SK-N-SH (cell line): ENCODE data around the gene ARHGEF40. TPM values are rescaled to one million over a fixed set of nuclear protein-coding genes. Genes with fewer than 3 reads are reported as not detected.

Experiments
- CTCF ChIA-PET: fragments of 300-600, 350-600 bp; formaldehyde crosslinking; extraction: SDS; loops from one replicate; lab custom pipeline; 2021; lab: Yijun Ruan, JAX
- POLR2A ChIA-PET: fragments of 350-600 bp; sonication (Branson Sonifier 250); formaldehyde crosslinking; extraction: SDS; loops from one replicate; lab custom pipeline; 2020; ENCODE audit warnings: antibody characterized with exemption, inconsistent platforms; lab: Yijun Ruan, JAX
- DNase-seq: peaks from one replicate; pipeline ENCODE4 v3.0.0; 2012
- H2AFZ ChIP-seq: fragments of 200-600 bp; sonication (generic); 2 replicates; pipeline ENCODE4 v1.8.1; 2016; ENCODE audit warnings: antibody characterized with exemption, mild to moderate bottlenecking, low read depth
- H3F3A ChIP-seq: fragments of 200-600 bp; sonication (generic); replicated peaks from 2 replicates; pipeline ENCODE3; 2016; ENCODE audit warnings: antibody characterized with exemption, mild to moderate bottlenecking; ENCODE audit not compliant: insufficient read depth
- H3K27ac ChIP-seq, 2 experiments: fragments of 200-500 bp in 1 of 2; fragments of 200-600 bp in 1 of 2; sonication (Bioruptor generic) in 1 of 2; sonication (generic), shearing (Covaris generic) in 1 of 2; 2 replicates each; pipeline versions ENCODE4 v1.5.1 to v1.6.1; 2014 to 2016; ENCODE audit warnings: low read depth in 2 of 2, inconsistent platforms in 1 of 2, low read length in 1 of 2, mild to moderate bottlenecking in 1 of 2, mixed read lengths in 1 of 2
- H3K27me3 ChIP-seq: fragments of 200-600 bp; sonication (generic), shearing (Covaris generic); 2 replicates; pipeline ENCODE4 v1.6.1; 2016; ENCODE audit warnings: mixed run types; ENCODE audit not compliant: insufficient read depth
- H3K36me3 ChIP-seq, 2 experiments: fragments of 200-500 bp in 1 of 2; fragments of 200-600 bp in 1 of 2; sonication (Bioruptor generic) in 1 of 2; sonication (generic) in 1 of 2; replicated peaks in 1 of 2; 2 replicates each; pipeline versions ENCODE3 to v1.5.1; 2014 to 2016; ENCODE audit warnings: low read length in 1 of 2, mild to moderate bottlenecking in 1 of 2; ENCODE audit not compliant: insufficient read depth in 2 of 2, control insufficient read depth in 1 of 2
- H3K4me1 ChIP-seq, 2 experiments: fragments of 200-500 bp in 1 of 2; fragments of 200-600 bp in 1 of 2; sonication (Bioruptor generic) in 1 of 2; sonication (generic), shearing (Covaris generic) in 1 of 2; 2 replicates each; pipeline versions ENCODE4 v1.5.1 to v1.6.1; 2014 to 2016; ENCODE audit warnings: low read depth in 1 of 2, low read length in 1 of 2, mixed run types in 1 of 2; ENCODE audit not compliant: insufficient read depth in 2 of 2, control insufficient read depth in 1 of 2
- H3K4me2 ChIP-seq: fragments of 200-600 bp; sonication (generic), shearing (Covaris generic); 2 replicates; pipeline ENCODE4 v1.6.1; 2017; ENCODE audit warnings: mixed run types
- H3K4me3 ChIP-seq, 2 experiments: fragments of 200-500 bp in 1 of 2; fragments of 200-600 bp in 1 of 2; sonication (Bioruptor generic) in 1 of 2; sonication (generic), shearing (Covaris generic) in 1 of 2; 2 replicates each; pipeline versions ENCODE4 v1.5.1 to v1.8.1; 2014 to 2016; ENCODE audit warnings: low read depth in 2 of 2, inconsistent platforms in 1 of 2, low read length in 1 of 2, mild to moderate bottlenecking in 1 of 2, mixed read lengths in 1 of 2, moderate library complexity in 1 of 2
- H3K79me2 ChIP-seq: fragments of 200-600 bp; sonication (generic); 2 replicates; pipeline ENCODE4 v1.8.1; 2017; ENCODE audit warnings: mild to moderate bottlenecking; ENCODE audit not compliant: insufficient read depth
- H3K9ac ChIP-seq: fragments of 200-600 bp; sonication (generic); 2 replicates; pipeline ENCODE4 v1.6.1; 2017; ENCODE audit warnings: mixed run types
- H3K9me2 ChIP-seq: fragments of 200-600 bp; sonication (generic); 2 replicates; pipeline ENCODE4 v1.6.1; 2017; ENCODE audit warnings: mixed run types
- H3K9me3 ChIP-seq: fragments of 200-600 bp; sonication (generic); 2 replicates; pipeline ENCODE4 v1.6.1; 2017; ENCODE audit warnings: mixed run types, mild to moderate bottlenecking, moderate library complexity
- H4K20me1 ChIP-seq: fragments of 200-600 bp; sonication (generic); 2 replicates; pipeline ENCODE4 v1.6.1; 2017; ENCODE audit warnings: mild to moderate bottlenecking, mixed run types; ENCODE audit not compliant: insufficient read depth
- ELF1 ChIP-seq: IDR thresholded peaks from 2 replicates; pipeline ENCODE4 v1.4.0; 2012
- EP300 ChIP-seq, 2 experiments: IDR thresholded peaks; 2 replicates each; pipeline versions ENCODE4 v1.4.0 to v1.6.1; 2012; ENCODE audit warnings: borderline replicate concordance in 1 of 2, low read depth in 1 of 2, low read length in 1 of 2
- FOSL2 ChIP-seq: IDR thresholded peaks from 2 replicates; pipeline ENCODE4 v1.4.0; 2012; ENCODE audit warnings: low read depth, mild to moderate bottlenecking, moderate library complexity, borderline replicate concordance
- FOXJ3 ChIP-seq: sonication (generic); formaldehyde crosslinking; IDR thresholded peaks from 2 replicates; pipeline ENCODE4 v1.5.1; 2020; ENCODE audit warnings: mild to moderate bottlenecking, missing genetic modification reagents
- GATA2 ChIP-seq: sonication (generic); formaldehyde crosslinking; IDR thresholded peaks from 2 replicates; pipeline ENCODE4 v1.5.0; 2020; ENCODE audit warnings: mild to moderate bottlenecking, missing genetic modification reagents
- JUND ChIP-seq: IDR thresholded peaks from 2 replicates; pipeline ENCODE4 v1.4.0; 2012
- MEF2A ChIP-seq: IDR thresholded peaks from 2 replicates; pipeline ENCODE4 v1.4.0; 2012; ENCODE audit warnings: low read depth, borderline replicate concordance
- MXI1 ChIP-seq: IDR thresholded peaks from 2 replicates; pipeline ENCODE4 v1.6.1; 2012; ENCODE audit warnings: mild to moderate bottlenecking, low read depth, low read length, improper control_type of control experiment
- NFIC ChIP-seq: IDR thresholded peaks from 2 replicates; pipeline ENCODE4 v1.4.0; 2012; ENCODE audit warnings: borderline replicate concordance
- POLR2AphosphoS5 ChIP-seq: IDR thresholded peaks from 2 replicates; pipeline ENCODE4 v1.6.1; 2012; ENCODE audit warnings: low read depth, low read length
- RAD21 ChIP-seq: IDR thresholded peaks from 2 replicates; pipeline ENCODE4 v1.6.1; 2012; ENCODE audit warnings: mild to moderate bottlenecking, low read length
- RFX5 ChIP-seq: IDR thresholded peaks from 2 replicates; pipeline ENCODE4 v1.6.1; 2012; ENCODE audit warnings: mild to moderate bottlenecking, improper control_type of control experiment, low read length
- RXRA ChIP-seq: IDR thresholded peaks from 2 replicates; pipeline ENCODE4 v1.4.0; 2012; ENCODE audit warnings: low read depth, mild to moderate bottlenecking, borderline replicate concordance
- SIN3A ChIP-seq: IDR thresholded peaks from 2 replicates; pipeline ENCODE4 v1.6.1; 2012; ENCODE audit warnings: low read depth, mild to moderate bottlenecking, low read length, moderate library complexity, borderline replicate concordance
- SMC3 ChIP-seq: IDR thresholded peaks from 2 replicates; pipeline ENCODE4 v1.6.1; 2012; ENCODE audit warnings: low read depth, low read length, improper control_type of control experiment
- TCF12 ChIP-seq: IDR thresholded peaks from 2 replicates; pipeline ENCODE4 v1.4.0; 2012
- TEAD4 ChIP-seq: IDR thresholded peaks from 2 replicates; pipeline ENCODE4 v1.4.0; 2012; ENCODE audit warnings: mild to moderate bottlenecking, borderline replicate concordance; ENCODE audit not compliant: insufficient read depth
- WGBS: methylation state at CpG from one replicate; pipeline ENCODE4 v1.1.6; 2017; ENCODE audit warnings: low lambda C conversion rate; 5-methylcytosine and 5-hydroxymethylcytosine counted together
- polyA plus RNA-seq, 3 experiments: library from polyadenylated mRNA; depleted of rRNA; stranded (reverse); fragments of >200 nt; gene quantifications; 2 replicates each; pipeline ENCODE4 v1.2.3, GENCODE V29; 2012
- TF ChIP-seq, protein P1 (sequence below): fragments of 200-600 bp; sonication (generic); IDR thresholded peaks from 2 replicates; pipeline ENCODE4 v1.6.1; 2017; ENCODE audit warnings: antibody characterized with exemption, mild to moderate bottlenecking, moderate library complexity
- TF ChIP-seq, protein P2 (sequence below): fragments of 150-350 bp; IDR thresholded peaks from 2 replicates; pipeline ENCODE4 v1.6.1; 2016; ENCODE audit warnings: mild to moderate bottlenecking, low read depth, low read length
- TF ChIP-seq, protein P3 (sequence below): IDR thresholded peaks from 2 replicates; pipeline ENCODE4 v1.4.0; 2012; ENCODE audit warnings: low read depth
- TF ChIP-seq, protein P4 (sequence below): IDR thresholded peaks from 2 replicates; pipeline ENCODE4; 2012

The ARHGEF40 gene
- polyA plus RNA-seq, 1 of the 3 experiments (the other 2 are of a cell fraction) = 58.8 TPM

DNA sequence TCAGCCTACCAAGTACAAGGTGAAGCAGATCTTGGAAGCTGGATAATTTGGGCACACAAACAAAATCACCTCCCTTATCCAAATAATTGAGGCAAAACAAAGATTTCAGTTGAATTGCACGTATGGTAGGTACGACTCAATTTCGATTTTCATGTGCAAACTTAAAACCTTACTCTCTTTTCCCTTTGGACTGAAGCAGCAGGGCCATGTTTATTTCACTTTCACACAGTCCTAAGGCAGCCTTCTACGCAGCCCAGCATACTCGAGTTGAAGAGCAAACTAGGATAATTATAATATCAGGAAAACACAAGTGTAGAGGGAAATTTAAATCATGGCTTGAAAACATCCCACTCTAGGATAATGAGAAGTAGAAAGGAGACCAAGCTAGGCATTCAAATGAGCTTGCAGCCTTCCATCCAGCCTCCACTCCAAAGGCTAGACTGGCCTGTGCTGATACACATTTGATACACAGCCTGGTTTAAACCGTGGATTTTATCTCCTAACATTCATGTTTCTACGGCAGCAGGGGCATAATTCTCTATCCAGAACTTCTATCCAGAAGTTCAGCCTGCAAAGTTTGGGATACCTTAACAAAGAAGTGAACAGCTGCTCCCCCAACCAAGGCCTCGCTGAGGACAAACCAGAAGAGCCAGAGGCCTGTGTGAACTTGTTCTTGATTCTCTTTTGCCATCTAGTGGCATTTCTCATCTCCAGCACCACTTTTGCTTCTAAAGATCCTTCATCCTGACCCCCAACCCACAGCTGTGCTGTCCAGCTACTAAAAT is 30.3 kb upstream of the ARHGEF40 start:
- CTCF ChIA-PET = interaction anchor here (0.6 to 7.0 kb wide), 29 partner anchors 9 to 696 kb away, joined by 3 to 248 read pairs (median 6); partner anchors contain the start of genes ARHGEF40, NDRG2, PARP2 and SLC39A2
- no peak overlapping the region; a peak in 1 of 4 replicates for H3K4me3 ChIP-seq
- peak; percentile 56 for DNase-seq
- H3F3A ChIP-seq = no peaks in the 10 kb centered on the region
- no peak overlapping the region for H2AFZ ChIP-seq
- POLR2A ChIA-PET = interaction anchor here (0.7 to 2.2 kb wide), 2 partner anchors 25 to 32 kb away, joined by 3 to 9 read pairs; no protein-coding TSS in a partner anchor
- H3K9ac ChIP-seq = no peak overlapping the region
- H3K79me2 ChIP-seq = no peaks in the 10 kb centered on the region
- H4K20me1 ChIP-seq = no peaks in the 10 kb centered on the region
- TF ChIP-seq, protein P1, sequence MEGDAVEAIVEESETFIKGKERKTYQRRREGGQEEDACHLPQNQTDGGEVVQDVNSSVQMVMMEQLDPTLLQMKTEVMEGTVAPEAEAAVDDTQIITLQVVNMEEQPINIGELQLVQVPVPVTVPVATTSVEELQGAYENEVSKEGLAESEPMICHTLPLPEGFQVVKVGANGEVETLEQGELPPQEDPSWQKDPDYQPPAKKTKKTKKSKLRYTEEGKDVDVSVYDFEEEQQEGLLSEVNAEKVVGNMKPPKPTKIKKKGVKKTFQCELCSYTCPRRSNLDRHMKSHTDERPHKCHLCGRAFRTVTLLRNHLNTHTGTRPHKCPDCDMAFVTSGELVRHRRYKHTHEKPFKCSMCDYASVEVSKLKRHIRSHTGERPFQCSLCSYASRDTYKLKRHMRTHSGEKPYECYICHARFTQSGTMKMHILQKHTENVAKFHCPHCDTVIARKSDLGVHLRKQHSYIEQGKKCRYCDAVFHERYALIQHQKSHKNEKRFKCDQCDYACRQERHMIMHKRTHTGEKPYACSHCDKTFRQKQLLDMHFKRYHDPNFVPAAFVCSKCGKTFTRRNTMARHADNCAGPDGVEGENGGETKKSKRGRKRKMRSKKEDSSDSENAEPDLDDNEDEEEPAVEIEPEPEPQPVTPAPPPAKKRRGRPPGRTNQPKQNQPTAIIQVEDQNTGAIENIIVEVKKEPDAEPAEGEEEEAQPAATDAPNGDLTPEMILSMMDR = peak; percentile 67
- no peak for TF ChIP-seq MEF2A
- peak; percentile 74 for TF ChIP-seq SMC3
- TF ChIP-seq, protein P2, sequence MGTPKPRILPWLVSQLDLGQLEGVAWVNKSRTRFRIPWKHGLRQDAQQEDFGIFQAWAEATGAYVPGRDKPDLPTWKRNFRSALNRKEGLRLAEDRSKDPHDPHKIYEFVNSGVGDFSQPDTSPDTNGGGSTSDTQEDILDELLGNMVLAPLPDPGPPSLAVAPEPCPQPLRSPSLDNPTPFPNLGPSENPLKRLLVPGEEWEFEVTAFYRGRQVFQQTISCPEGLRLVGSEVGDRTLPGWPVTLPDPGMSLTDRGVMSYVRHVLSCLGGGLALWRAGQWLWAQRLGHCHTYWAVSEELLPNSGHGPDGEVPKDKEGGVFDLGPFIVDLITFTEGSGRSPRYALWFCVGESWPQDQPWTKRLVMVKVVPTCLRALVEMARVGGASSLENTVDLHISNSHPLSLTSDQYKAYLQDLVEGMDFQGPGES = no peak
- peak; percentile 86 for TF ChIP-seq RAD21
- H3K9me3 ChIP-seq = no peaks in the 10 kb centered on the region
- no peaks in the 10 kb centered on the region for H3K9me2 ChIP-seq
- no peak overlapping the region for H3K27ac ChIP-seq
- peaks cover 13 to 20% of the 10 kb centered on the region in 2 experiments; a peak in 3 of 4 replicates for H3K4me1 ChIP-seq
- WGBS = 67% methylated on average over 7 of the region's 8 CpGs
- H3K36me3 ChIP-seq = no peaks in the 10 kb centered on the region
- no peaks in the 10 kb centered on the region; the same call in 1 of the 2 replicates for H3K27me3 ChIP-seq
- H3K4me2 ChIP-seq = no peak overlapping the region

DNA sequence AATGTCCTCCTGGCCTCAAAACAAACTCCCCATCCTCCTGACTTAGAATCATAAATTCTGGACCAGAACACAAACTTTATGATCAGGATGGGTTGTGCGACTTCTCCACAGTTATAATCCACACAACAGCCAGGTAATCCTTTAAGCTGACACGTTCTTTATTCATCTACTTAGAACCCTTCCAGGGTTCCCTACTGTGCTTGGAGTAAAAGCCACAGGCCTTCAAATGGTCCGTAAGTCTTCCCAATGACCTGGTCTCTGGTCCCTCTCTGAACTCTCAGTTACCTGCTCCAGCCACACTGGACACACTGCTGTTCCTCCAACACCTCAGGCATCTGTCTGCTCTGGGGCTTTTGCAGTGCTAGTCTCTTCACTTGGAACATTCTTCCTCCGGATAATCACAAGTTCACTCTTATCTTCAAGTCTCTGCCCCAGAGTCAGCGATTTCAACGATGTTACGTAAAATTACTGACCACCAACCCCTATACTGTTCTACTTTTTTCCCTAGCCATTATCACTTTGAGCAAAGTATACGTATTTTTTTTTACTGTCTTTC is 29.7 kb upstream of the ARHGEF40 start:
- POLR2A ChIA-PET = interaction anchor here (0.7 to 2.2 kb wide), 2 partner anchors 26 to 31 kb away, joined by 3 to 9 read pairs; no protein-coding TSS in a partner anchor
- H3K4me3 ChIP-seq = no peak overlapping the region; a peak in 1 of 4 replicates
- H4K20me1 ChIP-seq = no peaks in the 10 kb centered on the region
- no peaks in the 10 kb centered on the region for H3F3A ChIP-seq
- no peaks in the 10 kb centered on the region for H3K9me3 ChIP-seq
- no peaks in the 10 kb centered on the region for H3K36me3 ChIP-seq
- no peak overlapping the region for H3K9ac ChIP-seq
- DNase-seq = no peak
- no peak overlapping the region for H2AFZ ChIP-seq
- no peaks in the 10 kb centered on the region for H3K9me2 ChIP-seq
- no peaks in the 10 kb centered on the region for H3K79me2 ChIP-seq
- H3K27ac ChIP-seq = no peak overlapping the region
- WGBS = 84% methylated on average over 8 of the region's 8 CpGs
- H3K4me2 ChIP-seq = no peak overlapping the region
- peaks cover 13 to 20% of the 10 kb centered on the region in 2 experiments; a peak in 3 of 4 replicates for H3K4me1 ChIP-seq
- CTCF ChIA-PET = interaction anchor here (0.6 to 7.0 kb wide), 28 partner anchors 8 to 697 kb away, joined by 3 to 248 read pairs (median 6); partner anchors contain the start of genes ARHGEF40, NDRG2, PARP2 and SLC39A2
- no peaks in the 10 kb centered on the region for H3K27me3 ChIP-seq
- TF ChIP-seq RFX5 = no peak
- TF ChIP-seq, protein P3, sequence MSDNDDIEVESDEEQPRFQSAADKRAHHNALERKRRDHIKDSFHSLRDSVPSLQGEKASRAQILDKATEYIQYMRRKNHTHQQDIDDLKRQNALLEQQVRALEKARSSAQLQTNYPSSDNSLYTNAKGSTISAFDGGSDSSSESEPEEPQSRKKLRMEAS = no peak
- TF ChIP-seq MXI1 = no peak
- TF ChIP-seq RXRA = no peak
- TF ChIP-seq, protein P2 = no peak
- TF ChIP-seq FOSL2 = no peak
- no peak for TF ChIP-seq NFIC
- TF ChIP-seq TCF12 = no peak
- no peak for TF ChIP-seq POLR2AphosphoS5
- no peak for TF ChIP-seq FOXJ3
- no peak for TF ChIP-seq TEAD4
- TF ChIP-seq SIN3A = no peak
- no peak for TF ChIP-seq JUND
- no peak for TF ChIP-seq EP300 (IDR thresholded peaks at IDR 0.05; ENCODE audit: borderline replicate concordance in 1 of 2, low read depth in 1 of 2, low read length in 1 of 2)
- no peak for TF ChIP-seq ELF1
- no peak for TF ChIP-seq GATA2 (CRISPR knock-in tag)
- TF ChIP-seq, protein P4, sequence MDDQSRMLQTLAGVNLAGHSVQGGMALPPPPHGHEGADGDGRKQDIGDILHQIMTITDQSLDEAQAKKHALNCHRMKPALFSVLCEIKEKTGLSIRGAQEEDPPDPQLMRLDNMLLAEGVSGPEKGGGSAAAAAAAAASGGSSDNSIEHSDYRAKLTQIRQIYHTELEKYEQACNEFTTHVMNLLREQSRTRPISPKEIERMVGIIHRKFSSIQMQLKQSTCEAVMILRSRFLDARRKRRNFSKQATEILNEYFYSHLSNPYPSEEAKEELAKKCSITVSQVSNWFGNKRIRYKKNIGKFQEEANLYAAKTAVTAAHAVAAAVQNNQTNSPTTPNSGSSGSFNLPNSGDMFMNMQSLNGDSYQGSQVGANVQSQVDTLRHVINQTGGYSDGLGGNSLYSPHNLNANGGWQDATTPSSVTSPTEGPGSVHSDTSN = no peak
